SK-N-SH (cell line): Measurements from ENCODE around the gene SPG21. TPM values are rescaled to one million over a fixed set of nuclear protein-coding genes. Genes with fewer than 3 reads are reported as not detected.

ENCODE experiments used
- CTCF ChIA-PET: fragments of 300-600, 350-600 bp; formaldehyde crosslinking; extraction: SDS; loops from one replicate; lab custom pipeline; 2021; lab: Yijun Ruan, JAX
- POLR2A ChIA-PET: fragments of 350-600 bp; sonication (Branson Sonifier 250); formaldehyde crosslinking; extraction: SDS; loops from one replicate; lab custom pipeline; 2020; ENCODE audit warnings: antibody characterized with exemption, inconsistent platforms; lab: Yijun Ruan, JAX
- DNase-seq: peaks from one replicate; pipeline ENCODE4 v3.0.0; 2012
- H2AFZ ChIP-seq: fragments of 200-600 bp; sonication (generic); 2 replicates; pipeline ENCODE4 v1.8.1; 2016; ENCODE audit warnings: antibody characterized with exemption, mild to moderate bottlenecking, low read depth
- H3F3A ChIP-seq: fragments of 200-600 bp; sonication (generic); replicated peaks from 2 replicates; pipeline ENCODE3; 2016; ENCODE audit warnings: antibody characterized with exemption, mild to moderate bottlenecking; ENCODE audit not compliant: insufficient read depth
- H3K27ac ChIP-seq, 2 experiments: fragments of 200-500 bp in 1 of 2; fragments of 200-600 bp in 1 of 2; sonication (Bioruptor generic) in 1 of 2; sonication (generic), shearing (Covaris generic) in 1 of 2; 2 replicates each; pipeline versions ENCODE4 v1.5.1 to v1.6.1; 2014 to 2016; ENCODE audit warnings: low read depth in 2 of 2, inconsistent platforms in 1 of 2, low read length in 1 of 2, mild to moderate bottlenecking in 1 of 2, mixed read lengths in 1 of 2
- H3K27me3 ChIP-seq: fragments of 200-600 bp; sonication (generic), shearing (Covaris generic); 2 replicates; pipeline ENCODE4 v1.6.1; 2016; ENCODE audit warnings: mixed run types; ENCODE audit not compliant: insufficient read depth
- H3K36me3 ChIP-seq, 2 experiments: fragments of 200-500 bp in 1 of 2; fragments of 200-600 bp in 1 of 2; sonication (Bioruptor generic) in 1 of 2; sonication (generic) in 1 of 2; replicated peaks in 1 of 2; 2 replicates each; pipeline versions ENCODE3 to v1.5.1; 2014 to 2016; ENCODE audit warnings: low read length in 1 of 2, mild to moderate bottlenecking in 1 of 2; ENCODE audit not compliant: insufficient read depth in 2 of 2, control insufficient read depth in 1 of 2
- H3K4me1 ChIP-seq, 2 experiments: fragments of 200-500 bp in 1 of 2; fragments of 200-600 bp in 1 of 2; sonication (Bioruptor generic) in 1 of 2; sonication (generic), shearing (Covaris generic) in 1 of 2; 2 replicates each; pipeline versions ENCODE4 v1.5.1 to v1.6.1; 2014 to 2016; ENCODE audit warnings: low read depth in 1 of 2, low read length in 1 of 2, mixed run types in 1 of 2; ENCODE audit not compliant: insufficient read depth in 2 of 2, control insufficient read depth in 1 of 2
- H3K4me2 ChIP-seq: fragments of 200-600 bp; sonication (generic), shearing (Covaris generic); 2 replicates; pipeline ENCODE4 v1.6.1; 2017; ENCODE audit warnings: mixed run types
- H3K4me3 ChIP-seq, 2 experiments: fragments of 200-500 bp in 1 of 2; fragments of 200-600 bp in 1 of 2; sonication (Bioruptor generic) in 1 of 2; sonication (generic), shearing (Covaris generic) in 1 of 2; 2 replicates each; pipeline versions ENCODE4 v1.5.1 to v1.8.1; 2014 to 2016; ENCODE audit warnings: low read depth in 2 of 2, inconsistent platforms in 1 of 2, low read length in 1 of 2, mild to moderate bottlenecking in 1 of 2, mixed read lengths in 1 of 2, moderate library complexity in 1 of 2
- H3K79me2 ChIP-seq: fragments of 200-600 bp; sonication (generic); 2 replicates; pipeline ENCODE4 v1.8.1; 2017; ENCODE audit warnings: mild to moderate bottlenecking; ENCODE audit not compliant: insufficient read depth
- H3K9ac ChIP-seq: fragments of 200-600 bp; sonication (generic); 2 replicates; pipeline ENCODE4 v1.6.1; 2017; ENCODE audit warnings: mixed run types
- H3K9me2 ChIP-seq: fragments of 200-600 bp; sonication (generic); 2 replicates; pipeline ENCODE4 v1.6.1; 2017; ENCODE audit warnings: mixed run types
- H3K9me3 ChIP-seq: fragments of 200-600 bp; sonication (generic); 2 replicates; pipeline ENCODE4 v1.6.1; 2017; ENCODE audit warnings: mixed run types, mild to moderate bottlenecking, moderate library complexity
- H4K20me1 ChIP-seq: fragments of 200-600 bp; sonication (generic); 2 replicates; pipeline ENCODE4 v1.6.1; 2017; ENCODE audit warnings: mild to moderate bottlenecking, mixed run types; ENCODE audit not compliant: insufficient read depth
- CHD2 ChIP-seq: fragments of 150-350 bp; IDR thresholded peaks from 2 replicates; pipeline ENCODE4 v1.6.1; 2018; ENCODE audit warnings: low read length; ENCODE audit not compliant: partially characterized antibody
- CTCF ChIP-seq: fragments of 200-600 bp; sonication (generic); IDR thresholded peaks from 2 replicates; pipeline ENCODE4 v1.6.1; 2017; ENCODE audit warnings: antibody characterized with exemption, mild to moderate bottlenecking, moderate library complexity
- EP300 ChIP-seq, 2 experiments: IDR thresholded peaks; 2 replicates each; pipeline versions ENCODE4 v1.4.0 to v1.6.1; 2012; ENCODE audit warnings: borderline replicate concordance in 1 of 2, low read depth in 1 of 2, low read length in 1 of 2
- EZH2phosphoT487 ChIP-seq: fragments of 200-600 bp; sonication (generic); IDR thresholded peaks from 2 replicates; pipeline ENCODE4 v1.6.1; 2017; ENCODE audit warnings: low read depth, mixed run types, mild to moderate bottlenecking, antibody characterized with exemption, moderate library complexity, borderline replicate concordance
- FOSL2 ChIP-seq: IDR thresholded peaks from 2 replicates; pipeline ENCODE4 v1.4.0; 2012; ENCODE audit warnings: low read depth, mild to moderate bottlenecking, moderate library complexity, borderline replicate concordance
- FOXJ3 ChIP-seq: sonication (generic); formaldehyde crosslinking; IDR thresholded peaks from 2 replicates; pipeline ENCODE4 v1.5.1; 2020; ENCODE audit warnings: mild to moderate bottlenecking, missing genetic modification reagents
- FOXM1 ChIP-seq: IDR thresholded peaks from 2 replicates; pipeline ENCODE4 v1.4.0; 2012; ENCODE audit warnings: low read depth, mild to moderate bottlenecking
- NFIC ChIP-seq: IDR thresholded peaks from 2 replicates; pipeline ENCODE4 v1.4.0; 2012; ENCODE audit warnings: borderline replicate concordance
- NRF1 ChIP-seq: IDR thresholded peaks from 2 replicates; pipeline ENCODE4 v1.6.1; 2012; ENCODE audit warnings: low read depth, mild to moderate bottlenecking, low read length
- POLR2AphosphoS5 ChIP-seq: IDR thresholded peaks from 2 replicates; pipeline ENCODE4 v1.6.1; 2012; ENCODE audit warnings: low read depth, low read length
- RAD21 ChIP-seq: IDR thresholded peaks from 2 replicates; pipeline ENCODE4 v1.6.1; 2012; ENCODE audit warnings: mild to moderate bottlenecking, low read length
- RCOR1 ChIP-seq: fragments of 150-350 bp; IDR thresholded peaks from 2 replicates; pipeline ENCODE4 v1.6.1; 2017; ENCODE audit warnings: antibody characterized with exemption, low read length
- RFX5 ChIP-seq: IDR thresholded peaks from 2 replicates; pipeline ENCODE4 v1.6.1; 2012; ENCODE audit warnings: mild to moderate bottlenecking, improper control_type of control experiment, low read length
- RXRA ChIP-seq: IDR thresholded peaks from 2 replicates; pipeline ENCODE4 v1.4.0; 2012; ENCODE audit warnings: low read depth, mild to moderate bottlenecking, borderline replicate concordance
- SIN3A ChIP-seq: IDR thresholded peaks from 2 replicates; pipeline ENCODE4 v1.6.1; 2012; ENCODE audit warnings: low read depth, mild to moderate bottlenecking, low read length, moderate library complexity, borderline replicate concordance
- SMC3 ChIP-seq: IDR thresholded peaks from 2 replicates; pipeline ENCODE4 v1.6.1; 2012; ENCODE audit warnings: low read depth, low read length, improper control_type of control experiment
- TAF1 ChIP-seq: IDR thresholded peaks from 2 replicates; pipeline ENCODE4 v1.6.1; 2012; ENCODE audit warnings: low read depth, mild to moderate bottlenecking, low read length, moderate library complexity, borderline replicate concordance
- TCF12 ChIP-seq: IDR thresholded peaks from 2 replicates; pipeline ENCODE4 v1.4.0; 2012
- TEAD4 ChIP-seq: IDR thresholded peaks from 2 replicates; pipeline ENCODE4 v1.4.0; 2012; ENCODE audit warnings: mild to moderate bottlenecking, borderline replicate concordance; ENCODE audit not compliant: insufficient read depth
- WGBS: methylation state at CpG from one replicate; pipeline ENCODE4 v1.1.6; 2017; ENCODE audit warnings: low lambda C conversion rate; 5-methylcytosine and 5-hydroxymethylcytosine counted together
- polyA plus RNA-seq, 3 experiments: library from polyadenylated mRNA; depleted of rRNA; stranded (reverse); fragments of >200 nt; gene quantifications; 2 replicates each; pipeline ENCODE4 v1.2.3, GENCODE V29; 2012
- TF ChIP-seq, protein P1 (sequence below): fragments of 150-350 bp; IDR thresholded peaks from 2 replicates; pipeline ENCODE4 v1.6.1; 2017; ENCODE audit warnings: antibody characterized with exemption, low read length, low read depth, borderline replicate concordance
- TF ChIP-seq, protein P2 (sequence below): fragments of 150-350 bp; IDR thresholded peaks from 2 replicates; pipeline ENCODE4 v1.6.1; 2016; ENCODE audit warnings: mild to moderate bottlenecking, low read depth, low read length
- TF ChIP-seq, protein P3 (sequence below): IDR thresholded peaks from 2 replicates; pipeline ENCODE4; 2012

The SPG21 gene
- polyA plus RNA-seq, 1 of the 3 experiments (the other 2 are of a cell fraction), result 56.5 TPM

- H3K4me2 ChIP-seq, result no peak overlapping the region
- CTCF ChIA-PET, result no interaction called here
- H3K4me3 ChIP-seq, result no peak overlapping the region
- no peaks in the 10 kb centered on the region for H3K9me3 ChIP-seq
- H3K36me3 ChIP-seq, result peaks cover 26 to 31% of the 10 kb centered on the region in 2 experiments
- TF ChIP-seq FOXJ3 (CRISPR knock-in tag), result no peak
- TF ChIP-seq RFX5, result no peak
- TF ChIP-seq RXRA, result no peak
- TF ChIP-seq EP300 (IDR thresholded peaks at IDR 0.05; ENCODE audit: borderline replicate concordance in 1 of 2, low read depth in 1 of 2, low read length in 1 of 2), result no peak
- no peak for TF ChIP-seq EZH2phosphoT487
- no peak for TF ChIP-seq TAF1
- no peak for TF ChIP-seq NRF1
- TF ChIP-seq POLR2AphosphoS5, result no peak
- TF ChIP-seq, protein P1, sequence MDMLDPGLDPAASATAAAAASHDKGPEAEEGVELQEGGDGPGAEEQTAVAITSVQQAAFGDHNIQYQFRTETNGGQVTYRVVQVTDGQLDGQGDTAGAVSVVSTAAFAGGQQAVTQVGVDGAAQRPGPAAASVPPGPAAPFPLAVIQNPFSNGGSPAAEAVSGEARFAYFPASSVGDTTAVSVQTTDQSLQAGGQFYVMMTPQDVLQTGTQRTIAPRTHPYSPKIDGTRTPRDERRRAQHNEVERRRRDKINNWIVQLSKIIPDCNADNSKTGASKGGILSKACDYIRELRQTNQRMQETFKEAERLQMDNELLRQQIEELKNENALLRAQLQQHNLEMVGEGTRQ, result no peak
- TF ChIP-seq NFIC, result no peak
- TF ChIP-seq FOXM1, result no peak
- no peak for TF ChIP-seq CHD2
- TF ChIP-seq, protein P2, sequence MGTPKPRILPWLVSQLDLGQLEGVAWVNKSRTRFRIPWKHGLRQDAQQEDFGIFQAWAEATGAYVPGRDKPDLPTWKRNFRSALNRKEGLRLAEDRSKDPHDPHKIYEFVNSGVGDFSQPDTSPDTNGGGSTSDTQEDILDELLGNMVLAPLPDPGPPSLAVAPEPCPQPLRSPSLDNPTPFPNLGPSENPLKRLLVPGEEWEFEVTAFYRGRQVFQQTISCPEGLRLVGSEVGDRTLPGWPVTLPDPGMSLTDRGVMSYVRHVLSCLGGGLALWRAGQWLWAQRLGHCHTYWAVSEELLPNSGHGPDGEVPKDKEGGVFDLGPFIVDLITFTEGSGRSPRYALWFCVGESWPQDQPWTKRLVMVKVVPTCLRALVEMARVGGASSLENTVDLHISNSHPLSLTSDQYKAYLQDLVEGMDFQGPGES, result no peak
- no peak overlapping the region for H2AFZ ChIP-seq
- H3K9ac ChIP-seq, result no peak overlapping the region
- H4K20me1 ChIP-seq, result no peaks in the 10 kb centered on the region
- POLR2A ChIA-PET, result no interaction called here
- no peaks in the 10 kb centered on the region for H3K9me2 ChIP-seq
- no peak for DNase-seq
- H3K27me3 ChIP-seq, result no peaks in the 10 kb centered on the region
- peaks cover 3% of the 10 kb centered on the region for H3F3A ChIP-seq
- 54% methylated on average over 3 of the region's 3 CpGs for WGBS
- H3K79me2 ChIP-seq, result no peaks in the 10 kb centered on the region
- no peaks in the 10 kb centered on the region for H3K4me1 ChIP-seq
- no peak overlapping the region for H3K27ac ChIP-seq
Measured at GRCh38 chr15:64954395-64954794, 35.3 kb downstream of the SPG21 start.

- WGBS, result 89% methylated on average over 2 of the region's 2 CpGs
- H4K20me1 ChIP-seq, result no peaks in the 10 kb centered on the region
- ChIA-PET CTCF (no interaction called here), POLR2A (no interaction called here)
- H3F3A ChIP-seq, result peaks cover 14% of the 10 kb centered on the region
- no peak overlapping the region for H3K4me3 ChIP-seq
- H3K9me3 ChIP-seq, result no peaks in the 10 kb centered on the region
- TF ChIP-seq RAD21 (no peak), TCF12 (no peak), SIN3A (no peak), TEAD4 (no peak), FOSL2 (no peak), FOXJ3 (CRISPR knock-in tag) (no peak), SMC3 (no peak), POLR2AphosphoS5 (no peak), RCOR1 (no peak), CTCF (no peak), CHD2 (no peak)
- TF ChIP-seq, protein P3, sequence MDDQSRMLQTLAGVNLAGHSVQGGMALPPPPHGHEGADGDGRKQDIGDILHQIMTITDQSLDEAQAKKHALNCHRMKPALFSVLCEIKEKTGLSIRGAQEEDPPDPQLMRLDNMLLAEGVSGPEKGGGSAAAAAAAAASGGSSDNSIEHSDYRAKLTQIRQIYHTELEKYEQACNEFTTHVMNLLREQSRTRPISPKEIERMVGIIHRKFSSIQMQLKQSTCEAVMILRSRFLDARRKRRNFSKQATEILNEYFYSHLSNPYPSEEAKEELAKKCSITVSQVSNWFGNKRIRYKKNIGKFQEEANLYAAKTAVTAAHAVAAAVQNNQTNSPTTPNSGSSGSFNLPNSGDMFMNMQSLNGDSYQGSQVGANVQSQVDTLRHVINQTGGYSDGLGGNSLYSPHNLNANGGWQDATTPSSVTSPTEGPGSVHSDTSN, result no peak
- TF ChIP-seq, protein P2, result no peak
- H3K9ac ChIP-seq, result no peak overlapping the region
- no peak overlapping the region for H3K4me2 ChIP-seq
- no peaks in the 10 kb centered on the region for H3K27me3 ChIP-seq
- H3K79me2 ChIP-seq, result no peaks in the 10 kb centered on the region
- no peak overlapping the region for H2AFZ ChIP-seq
- no peak overlapping the region for H3K27ac ChIP-seq
- H3K36me3 ChIP-seq, result peaks cover 9 to 15% of the 10 kb centered on the region in 2 experiments
- H3K4me1 ChIP-seq, result no peaks in the 10 kb centered on the region
- no peaks in the 10 kb centered on the region for H3K9me2 ChIP-seq
- no peak for DNase-seq
Measured at GRCh38 chr15:64951777-64952418, 37.8 kb downstream of the SPG21 start.
